ENCODE results near the gene HBZ. TPM values are rescaled to one million over a fixed set of nuclear protein-coding genes. Genes with fewer than 3 reads are reported as not detected.
A peak's percentile ranks its signal among the peaks of the same experiment; 100 is the strongest.

The HBZ gene
- total and polyA plus RNA-seq, 9 of the 15 experiments (the other 6 are each of a cell fraction or from before 2014, with no cell fraction given): 58.0 to 610 (median 113) TPM

DNA sequence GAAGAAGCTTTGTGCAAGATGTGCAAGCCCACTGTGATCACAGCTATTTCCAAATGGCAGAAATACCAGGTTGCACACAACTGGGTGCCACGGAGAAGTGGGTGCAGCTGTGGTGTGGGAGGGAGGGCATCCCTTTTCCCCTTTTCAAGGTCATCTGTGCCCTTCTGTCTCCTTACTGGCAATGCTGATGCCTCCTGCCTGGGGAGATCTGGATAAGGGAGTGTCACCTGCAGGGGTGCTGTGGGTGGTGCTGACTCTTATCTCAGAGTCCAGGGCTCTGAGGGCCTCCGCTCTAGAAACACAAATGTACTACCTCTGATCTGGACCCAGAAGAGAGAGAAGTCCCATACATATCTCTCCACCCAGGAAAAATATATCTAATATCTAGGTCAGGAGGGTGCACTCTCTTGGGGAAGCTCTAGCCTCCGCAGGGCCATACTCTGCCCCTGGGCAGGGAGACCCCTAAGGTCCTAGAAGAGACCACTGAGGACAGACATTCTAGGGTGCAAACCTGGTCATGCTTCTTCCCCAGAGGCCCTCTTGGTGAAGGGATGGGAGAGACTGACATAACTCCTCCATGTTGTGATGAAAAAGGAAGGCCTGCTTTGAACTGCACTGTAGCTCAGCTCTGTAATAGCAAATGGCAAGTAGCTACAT, 32.5 kb upstream of the HBZ start (continued):
- TF ChIP-seq KLF1 (tag; IDR thresholded peaks at IDR 0.05): no peak
- TF ChIP-seq KAT7 (CRISPR knock-in tag; IDR thresholded peaks at IDR 0.05; ENCODE audit: borderline replicate concordance): no peak
- TF ChIP-seq, protein P1, sequence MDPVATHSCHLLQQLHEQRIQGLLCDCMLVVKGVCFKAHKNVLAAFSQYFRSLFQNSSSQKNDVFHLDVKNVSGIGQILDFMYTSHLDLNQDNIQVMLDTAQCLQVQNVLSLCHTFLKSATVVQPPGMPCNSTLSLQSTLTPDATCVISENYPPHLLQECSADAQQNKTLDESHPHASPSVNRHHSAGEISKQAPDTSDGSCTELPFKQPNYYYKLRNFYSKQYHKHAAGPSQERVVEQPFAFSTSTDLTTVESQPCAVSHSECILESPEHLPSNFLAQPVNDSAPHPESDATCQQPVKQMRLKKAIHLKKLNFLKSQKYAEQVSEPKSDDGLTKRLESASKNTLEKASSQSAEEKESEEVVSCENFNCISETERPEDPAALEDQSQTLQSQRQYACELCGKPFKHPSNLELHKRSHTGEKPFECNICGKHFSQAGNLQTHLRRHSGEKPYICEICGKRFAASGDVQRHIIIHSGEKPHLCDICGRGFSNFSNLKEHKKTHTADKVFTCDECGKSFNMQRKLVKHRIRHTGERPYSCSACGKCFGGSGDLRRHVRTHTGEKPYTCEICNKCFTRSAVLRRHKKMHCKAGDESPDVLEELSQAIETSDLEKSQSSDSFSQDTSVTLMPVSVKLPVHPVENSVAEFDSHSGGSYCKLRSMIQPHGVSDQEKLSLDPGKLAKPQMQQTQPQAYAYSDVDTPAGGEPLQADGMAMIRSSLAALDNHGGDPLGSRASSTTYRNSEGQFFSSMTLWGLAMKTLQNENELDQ (CRISPR knock-in tag; IDR thresholded peaks at IDR 0.05; ENCODE audit: borderline replicate concordance): no peak
- no peak; the same call in 1 of the 2 replicates for TF ChIP-seq ARID3A (IDR thresholded peaks at IDR 0.05; ENCODE audit: borderline replicate concordance, low read depth, low read length)
- TF ChIP-seq JUNB (CRISPR knock-in tag; conservative IDR thresholded peaks at IDR 0.05): no peak
- no peak for TF ChIP-seq ZNF830 (CRISPR knock-in tag; IDR thresholded peaks at IDR 0.05)
- no peak for TF ChIP-seq ZKSCAN1 (IDR thresholded peaks at IDR 0.05; ENCODE audit: low read depth, low read length)
- TF ChIP-seq ARNT (IDR thresholded peaks at IDR 0.05): peak in 1 of 2 experiments; percentile 95; a peak in 1 of 4 replicates
- peak; percentile 83 for TF ChIP-seq HSF4 (CRISPR knock-in tag; IDR thresholded peaks at IDR 0.05; ENCODE audit: borderline replicate concordance)
- TF ChIP-seq NCOA4 (IDR thresholded peaks at IDR 0.05; ENCODE audit: partially characterized antibody): no peak
- TF ChIP-seq MYNN (IDR thresholded peaks at IDR 0.05): peak; percentile 96
- no peak for TF ChIP-seq MYNN (CRISPR knock-in tag; IDR thresholded peaks at IDR 0.05)
- TF ChIP-seq HDAC2 (IDR thresholded peaks at IDR 0.05): peak; percentile 72; the same call in 1 of the 2 replicates
- no peak for TF ChIP-seq TCF7 (IDR thresholded peaks at IDR 0.05; ENCODE audit: borderline replicate concordance)
- no peak for TF ChIP-seq POLR2AphosphoS2 (IDR thresholded peaks at IDR 0.05; ENCODE audit: low read length)
- peak; percentile 87 for TF ChIP-seq TCF3 (CRISPR knock-in tag; IDR thresholded peaks at IDR 0.05)
- TF ChIP-seq ZNF79 (CRISPR knock-in tag; IDR thresholded peaks at IDR 0.05; ENCODE audit: low read depth): no peak
- TF ChIP-seq ZNF444 (CRISPR knock-in tag; IDR thresholded peaks at IDR 0.05): 0 out of 2 replicates have a peak, but pooled peaks have one; percentile 7
- TF ChIP-seq, protein P2, sequence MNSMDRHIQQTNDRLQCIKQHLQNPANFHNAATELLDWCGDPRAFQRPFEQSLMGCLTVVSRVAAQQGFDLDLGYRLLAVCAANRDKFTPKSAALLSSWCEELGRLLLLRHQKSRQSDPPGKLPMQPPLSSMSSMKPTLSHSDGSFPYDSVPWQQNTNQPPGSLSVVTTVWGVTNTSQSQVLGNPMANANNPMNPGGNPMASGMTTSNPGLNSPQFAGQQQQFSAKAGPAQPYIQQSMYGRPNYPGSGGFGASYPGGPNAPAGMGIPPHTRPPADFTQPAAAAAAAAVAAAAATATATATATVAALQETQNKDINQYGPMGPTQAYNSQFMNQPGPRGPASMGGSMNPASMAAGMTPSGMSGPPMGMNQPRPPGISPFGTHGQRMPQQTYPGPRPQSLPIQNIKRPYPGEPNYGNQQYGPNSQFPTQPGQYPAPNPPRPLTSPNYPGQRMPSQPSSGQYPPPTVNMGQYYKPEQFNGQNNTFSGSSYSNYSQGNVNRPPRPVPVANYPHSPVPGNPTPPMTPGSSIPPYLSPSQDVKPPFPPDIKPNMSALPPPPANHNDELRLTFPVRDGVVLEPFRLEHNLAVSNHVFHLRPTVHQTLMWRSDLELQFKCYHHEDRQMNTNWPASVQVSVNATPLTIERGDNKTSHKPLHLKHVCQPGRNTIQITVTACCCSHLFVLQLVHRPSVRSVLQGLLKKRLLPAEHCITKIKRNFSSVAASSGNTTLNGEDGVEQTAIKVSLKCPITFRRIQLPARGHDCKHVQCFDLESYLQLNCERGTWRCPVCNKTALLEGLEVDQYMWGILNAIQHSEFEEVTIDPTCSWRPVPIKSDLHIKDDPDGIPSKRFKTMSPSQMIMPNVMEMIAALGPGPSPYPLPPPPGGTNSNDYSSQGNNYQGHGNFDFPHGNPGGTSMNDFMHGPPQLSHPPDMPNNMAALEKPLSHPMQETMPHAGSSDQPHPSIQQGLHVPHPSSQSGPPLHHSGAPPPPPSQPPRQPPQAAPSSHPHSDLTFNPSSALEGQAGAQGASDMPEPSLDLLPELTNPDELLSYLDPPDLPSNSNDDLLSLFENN (IDR thresholded peaks at IDR 0.05; ENCODE audit: low read depth in 2 of 2, low read length in 2 of 2): peak in 1 of 2 experiments; percentile 71; a peak in 1 of 4 replicates
- TF ChIP-seq THRA (IDR thresholded peaks at IDR 0.05): no peak
- TF ChIP-seq CBFA2T2 (conservative IDR thresholded peaks at IDR 0.05): peak; percentile 92
